H9 (cell line): ENCODE measurements around the gene TM9SF1. TPM values are rescaled to one million over a fixed set of nuclear protein-coding genes. Genes with fewer than 3 reads are reported as not detected.

Experiments
- DNase-seq: peaks from one replicate; pipeline ENCODE4 v3.0.0-alpha.2; 2017
- H2AFZ ChIP-seq: one replicate; pipeline ENCODE4 v1.6.1; 2013; ENCODE audit warnings: mild to moderate bottlenecking, low read length, control low read depth, moderate library complexity
- H2AK5ac ChIP-seq: 2 replicates; pipeline ENCODE4 v1.6.1; 2013; ENCODE audit warnings: low read length, control low read depth, mixed read lengths; ENCODE audit not compliant: insufficient read length
- H2BK120ac ChIP-seq: one replicate; pipeline ENCODE4 v1.6.1; 2013; ENCODE audit warnings: low read depth, mild to moderate bottlenecking, low read length, control low read depth, inconsistent platforms; ENCODE audit not compliant: poor library complexity, severe bottlenecking
- H2BK12ac ChIP-seq: 2 replicates; pipeline ENCODE4 v1.6.1; 2013; ENCODE audit warnings: low read length, control low read depth, mixed read lengths, low read depth; ENCODE audit not compliant: insufficient read length
- H2BK15ac ChIP-seq: 2 replicates; pipeline ENCODE4 v1.6.1; 2013; ENCODE audit warnings: low read depth, low read length, control low read depth
- H2BK20ac ChIP-seq: one replicate; pipeline ENCODE4 v1.6.1; 2013; ENCODE audit warnings: low read depth, mild to moderate bottlenecking, low read length, control low read depth, inconsistent platforms; ENCODE audit not compliant: poor library complexity, severe bottlenecking
- H2BK5ac ChIP-seq: 2 replicates; pipeline ENCODE4 v1.6.1; 2013; ENCODE audit warnings: low read length, control low read depth, mixed read lengths; ENCODE audit not compliant: insufficient read length
- H3K14ac ChIP-seq: 2 replicates; pipeline ENCODE4 v1.6.1; 2013; ENCODE audit warnings: low read length, control low read depth; ENCODE audit not compliant: insufficient read depth
- H3K18ac ChIP-seq: 2 replicates; pipeline ENCODE4 v1.6.1; 2013; ENCODE audit warnings: low read depth, mild to moderate bottlenecking, mixed read lengths, low read length, control low read depth; ENCODE audit not compliant: insufficient read length
- H3K23ac ChIP-seq: 2 replicates; pipeline ENCODE4 v1.6.1; 2013; ENCODE audit warnings: low read length, control low read depth, mixed read lengths, low read depth; ENCODE audit not compliant: insufficient read length
- H3K23me2 ChIP-seq: 2 replicates; pipeline ENCODE4 v1.6.1; 2013; ENCODE audit warnings: low read depth, mild to moderate bottlenecking, mixed read lengths, low read length, control low read depth; ENCODE audit not compliant: insufficient read length, poor library complexity, severe bottlenecking
- H3K27ac ChIP-seq: 2 replicates; pipeline ENCODE4 v1.5.1; 2013; ENCODE audit warnings: low read length, control low read depth, mixed read lengths, low read depth; ENCODE audit not compliant: insufficient read length
- H3K27me3 ChIP-seq: 2 replicates; pipeline ENCODE4 v1.6.1; 2013; ENCODE audit warnings: low read length, control low read depth, inconsistent platforms; ENCODE audit not compliant: insufficient read depth
- H3K4ac ChIP-seq: 2 replicates; pipeline ENCODE4 v1.6.1; 2013; ENCODE audit warnings: low read depth, mild to moderate bottlenecking, control low read depth, inconsistent platforms, low read length, moderate library complexity
- H3K4me1 ChIP-seq: 2 replicates; pipeline ENCODE4 v1.6.1; 2013; ENCODE audit warnings: low read length, control low read depth, inconsistent platforms; ENCODE audit not compliant: insufficient read depth
- H3K4me2 ChIP-seq: 2 replicates; pipeline ENCODE4 v1.6.1; 2013; ENCODE audit warnings: low read length, control low read depth, mixed read lengths; ENCODE audit not compliant: insufficient read length, insufficient read depth
- H3K56ac ChIP-seq: 2 replicates; pipeline ENCODE4 v1.6.1; 2013; ENCODE audit warnings: low read depth, mild to moderate bottlenecking, mixed read lengths, low read length, control low read depth; ENCODE audit not compliant: insufficient read length
- H3K79me1 ChIP-seq: 2 replicates; pipeline ENCODE4 v1.6.1; 2013; ENCODE audit warnings: low read depth, mild to moderate bottlenecking, moderate library complexity, low read length, control low read depth, inconsistent platforms; ENCODE audit not compliant: insufficient read depth, poor library complexity, severe bottlenecking
- H3K79me2 ChIP-seq: 2 replicates; pipeline ENCODE4 v1.6.1; 2013; ENCODE audit warnings: low read length, control low read depth, inconsistent platforms; ENCODE audit not compliant: insufficient read depth
- H3K9ac ChIP-seq: 2 replicates; pipeline ENCODE4 v1.6.1; 2013; ENCODE audit warnings: low read length, control low read depth, mixed read lengths; ENCODE audit not compliant: insufficient read length; ENCODE audit errors: extremely low read depth
- H3K9me3 ChIP-seq: one replicate; pipeline ENCODE4 v1.6.1; 2013; ENCODE audit warnings: low read depth, low read length, inconsistent platforms; ENCODE audit not compliant: control insufficient read depth
- H3T11ph ChIP-seq: one replicate; pipeline ENCODE4 v1.6.1; 2013; ENCODE audit warnings: mild to moderate bottlenecking, low read length, control low read depth, inconsistent platforms
- H4K20me1 ChIP-seq: one replicate; pipeline ENCODE4 v1.6.1; 2013; ENCODE audit not compliant: control insufficient read depth, insufficient read length, insufficient read depth
- H4K5ac ChIP-seq: 2 replicates; pipeline ENCODE4 v1.6.1; 2013; ENCODE audit warnings: low read depth, mild to moderate bottlenecking, mixed read lengths, low read length, control low read depth; ENCODE audit not compliant: insufficient read length
- H4K8ac ChIP-seq: replicated peaks from 2 replicates; pipeline ENCODE4 v1.6.1; 2013; ENCODE audit warnings: low read length, control low read depth, mixed read lengths, low read depth; ENCODE audit not compliant: insufficient read length
- H4K91ac ChIP-seq: 2 replicates; pipeline ENCODE4 v1.6.1; 2013; ENCODE audit warnings: low read depth, mild to moderate bottlenecking, moderate library complexity, mixed read lengths, low read length, control low read depth; ENCODE audit not compliant: insufficient read length
- H3K27ac Mint-ChIP-seq, 3 experiments: 2 replicates in 2 of 3; 3 replicates in 1 of 3; pipeline ENCODE4 v1.8.0; 2020 to 2021; ENCODE audit warnings: mixed read lengths in 3 of 3, mild to moderate bottlenecking in 1 of 3, moderate library complexity in 1 of 3
- H3K27me3 Mint-ChIP-seq: 2 replicates; pipeline ENCODE4 v1.8.0; 2021; ENCODE audit warnings: low read depth, mild to moderate bottlenecking, moderate library complexity, mixed read lengths
- H3K36me3 Mint-ChIP-seq, 3 experiments: 2 replicates in 2 of 3; 3 replicates in 1 of 3; pipeline ENCODE4 v1.8.0; 2020 to 2021; ENCODE audit warnings: low read depth in 3 of 3, mixed read lengths in 3 of 3; ENCODE audit not compliant: insufficient read depth in 1 of 3
- H3K4me1 Mint-ChIP-seq, 2 experiments: 2 replicates each; pipeline ENCODE4 v1.8.0; 2020; ENCODE audit warnings: mixed read lengths in 2 of 2
- H3K4me3 Mint-ChIP-seq, 2 experiments: 2 replicates in 1 of 2; 3 replicates in 1 of 2; pipeline ENCODE4 v1.8.0; 2020 to 2021; ENCODE audit warnings: mild to moderate bottlenecking in 2 of 2, mixed read lengths in 2 of 2, moderate library complexity in 1 of 2
- H3K9me3 Mint-ChIP-seq, 2 experiments: 2 replicates in 1 of 2; 3 replicates in 1 of 2; pipeline ENCODE4 v1.8.0; 2020; ENCODE audit warnings: mild to moderate bottlenecking in 2 of 2, mixed read lengths in 2 of 2, moderate library complexity in 1 of 2
- CTCF ChIP-seq: fragments of 200-600 bp; sonication (generic); conservative IDR thresholded peaks from 3 replicates; pipeline ENCODE4 v1.8.0; 2021; ENCODE audit warnings: antibody characterized with exemption, mild to moderate bottlenecking
- WGBS: extraction: QIAGEN DNeasy Blood & Tissue Kit; methylation state at CpG from one replicate; pipeline ENCODE4 v1.1.7; 2013; ENCODE audit warnings: missing lambda C conversion rate, low lambda C conversion rate, mixed read lengths; ENCODE audit not compliant: insufficient read length; ENCODE audit errors: extremely low coverage; 5-methylcytosine and 5-hydroxymethylcytosine counted together
- total RNA-seq: library from RNA; stranded (reverse); gene quantifications from 2 replicates; pipeline ENCODE4 v1.2.1, GENCODE V29; 2021

Gene TM9SF1
- total RNA-seq, 1 experiment from 2014 or later = 31.6 TPM

- Histone ChIP-seq H2AK5ac (no peak overlapping the region), H3K4me1 (no peaks in the 10 kb centered on the region; the same call in 1 of the 2 replicates), H3K27me3 (no peaks in the 10 kb centered on the region), H4K91ac (no peak overlapping the region), H4K20me1 (no peaks in the 10 kb centered on the region), H4K5ac (no peak overlapping the region), H2BK5ac (no peak overlapping the region), H3K9ac (no peak overlapping the region), H3K79me1 (peaks cover 4% of the 10 kb centered on the region), H3K9me3 (no peaks in the 10 kb centered on the region), H3K23me2 (no peaks in the 10 kb centered on the region), H3K27ac (no peak overlapping the region), H2BK120ac (no peak overlapping the region), H3K18ac (no peak overlapping the region), H4K8ac (no peak overlapping the region), H2AFZ (no peak overlapping the region), H3K4me2 (no peak overlapping the region), H3K14ac (no peak overlapping the region), H3T11ph (no peak overlapping the region), H3K79me2 (no peaks in the 10 kb centered on the region), H2BK15ac (no peak overlapping the region), H3K56ac (no peak overlapping the region), H2BK20ac (no peak overlapping the region), H3K4ac (no peak overlapping the region), H2BK12ac (no peak overlapping the region), H3K23ac (no peak overlapping the region)
- Mint-ChIP-seq H3K36me3 (peaks cover 43 to 94% (median 79%) of the 10 kb centered on the region in 3 experiments), H3K9me3 (no peaks in the 10 kb centered on the region), H3K27ac (no peak overlapping the region), H3K4me1 (peaks cover 5 to 10% of the 10 kb centered on the region in 2 experiments; a peak in 3 of 4 replicates), H3K27me3 (no peaks in the 10 kb centered on the region; the same call in 1 of the 2 replicates), H3K4me3 (no peak overlapping the region)
- no CpG with 5 or more reads among the region's 15 CpGs for WGBS
- TF ChIP-seq CTCF = no peak
- no peak for DNase-seq
Measured at GRCh38 chr14:24183014-24183481, 12.2 kb downstream of the TM9SF1 start.
